Measurements from ENCODE around the gene KRT7. TPM values are rescaled to one million over a fixed set of nuclear protein-coding genes. Genes with fewer than 3 reads are reported as not detected.

The KRT7 gene
- total and polyA plus RNA-seq, 8 donors: 15.2 to 1,968 (median 28.2) TPM

DNA sequence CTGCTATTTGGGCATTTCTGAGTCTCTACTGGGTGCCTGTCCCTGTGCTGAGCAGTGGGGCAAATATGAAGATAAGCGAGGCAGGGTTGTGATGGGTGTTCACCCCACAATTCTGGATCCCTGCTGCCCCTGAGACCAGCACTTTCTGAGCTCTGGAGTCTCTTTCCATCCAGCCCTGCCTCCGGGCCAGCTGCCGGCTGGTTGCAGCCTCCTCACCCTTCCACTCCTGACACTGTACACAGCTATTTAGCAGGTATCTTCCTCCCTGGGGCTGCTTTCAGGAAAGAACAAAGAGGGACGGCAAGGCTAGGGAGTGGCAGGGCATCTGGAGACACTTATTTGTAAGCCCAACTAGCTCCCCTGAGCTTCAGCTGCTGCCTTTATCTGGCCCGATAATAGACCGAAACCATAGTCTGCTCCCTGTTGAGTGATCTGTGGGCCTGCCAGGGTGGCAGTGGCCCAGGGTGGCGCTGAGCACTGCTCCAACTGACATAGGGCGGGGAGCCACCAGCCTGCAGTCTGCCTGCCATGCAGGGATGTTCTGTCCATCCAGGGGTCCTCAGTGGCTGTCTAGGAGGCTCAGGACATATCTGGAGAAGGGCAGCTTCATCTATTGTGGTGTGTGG is 33.6 kb upstream of the KRT7 start:
- TF ChIP-seq, protein P1, sequence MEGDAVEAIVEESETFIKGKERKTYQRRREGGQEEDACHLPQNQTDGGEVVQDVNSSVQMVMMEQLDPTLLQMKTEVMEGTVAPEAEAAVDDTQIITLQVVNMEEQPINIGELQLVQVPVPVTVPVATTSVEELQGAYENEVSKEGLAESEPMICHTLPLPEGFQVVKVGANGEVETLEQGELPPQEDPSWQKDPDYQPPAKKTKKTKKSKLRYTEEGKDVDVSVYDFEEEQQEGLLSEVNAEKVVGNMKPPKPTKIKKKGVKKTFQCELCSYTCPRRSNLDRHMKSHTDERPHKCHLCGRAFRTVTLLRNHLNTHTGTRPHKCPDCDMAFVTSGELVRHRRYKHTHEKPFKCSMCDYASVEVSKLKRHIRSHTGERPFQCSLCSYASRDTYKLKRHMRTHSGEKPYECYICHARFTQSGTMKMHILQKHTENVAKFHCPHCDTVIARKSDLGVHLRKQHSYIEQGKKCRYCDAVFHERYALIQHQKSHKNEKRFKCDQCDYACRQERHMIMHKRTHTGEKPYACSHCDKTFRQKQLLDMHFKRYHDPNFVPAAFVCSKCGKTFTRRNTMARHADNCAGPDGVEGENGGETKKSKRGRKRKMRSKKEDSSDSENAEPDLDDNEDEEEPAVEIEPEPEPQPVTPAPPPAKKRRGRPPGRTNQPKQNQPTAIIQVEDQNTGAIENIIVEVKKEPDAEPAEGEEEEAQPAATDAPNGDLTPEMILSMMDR (IDR thresholded peaks at IDR 0.05): no peak
- intact Hi-C loops (cut with DNase I): no loop called here

GRCh38 chr12:52200086-52200780 is 32.8 kb upstream of the KRT7 start:
- DNase-seq: peak in 1 of 4 donors; percentile 64
- ATAC-seq: no peak
- Histone ChIP-seq H3K4me1 (peaks cover 16 to 68% of the 10 kb centered on the region in 2 donors), H3K27me3 (no peaks in the 10 kb centered on the region), H3K27ac (peak overlapping the region in 1 of 2 donors; percentile 88), H3K9me3 (no peaks in the 10 kb centered on the region), H3K4me3 (no peak overlapping the region), H3K36me3 (no peaks in the 10 kb centered on the region)
- intact Hi-C loops (cut with DNase I): no loop called here
- TF ChIP-seq, protein P1 (IDR thresholded peaks at IDR 0.05): no peak

More for the DNA sequence above, 33.6 kb upstream of the KRT7 start:
- ATAC-seq: no peak
- Histone ChIP-seq H3K9me3 (no peaks in the 10 kb centered on the region), H3K4me3 (no peak overlapping the region), H3K4me1 (peaks cover 16 to 77% of the 10 kb centered on the region in 2 donors), H3K27me3 (no peaks in the 10 kb centered on the region), H3K36me3 (no peaks in the 10 kb centered on the region), H3K27ac (peak overlapping the region in 1 of 2 donors; percentile 88)
- peak in 1 of 4 donors; percentile 43 for DNase-seq

DNA sequence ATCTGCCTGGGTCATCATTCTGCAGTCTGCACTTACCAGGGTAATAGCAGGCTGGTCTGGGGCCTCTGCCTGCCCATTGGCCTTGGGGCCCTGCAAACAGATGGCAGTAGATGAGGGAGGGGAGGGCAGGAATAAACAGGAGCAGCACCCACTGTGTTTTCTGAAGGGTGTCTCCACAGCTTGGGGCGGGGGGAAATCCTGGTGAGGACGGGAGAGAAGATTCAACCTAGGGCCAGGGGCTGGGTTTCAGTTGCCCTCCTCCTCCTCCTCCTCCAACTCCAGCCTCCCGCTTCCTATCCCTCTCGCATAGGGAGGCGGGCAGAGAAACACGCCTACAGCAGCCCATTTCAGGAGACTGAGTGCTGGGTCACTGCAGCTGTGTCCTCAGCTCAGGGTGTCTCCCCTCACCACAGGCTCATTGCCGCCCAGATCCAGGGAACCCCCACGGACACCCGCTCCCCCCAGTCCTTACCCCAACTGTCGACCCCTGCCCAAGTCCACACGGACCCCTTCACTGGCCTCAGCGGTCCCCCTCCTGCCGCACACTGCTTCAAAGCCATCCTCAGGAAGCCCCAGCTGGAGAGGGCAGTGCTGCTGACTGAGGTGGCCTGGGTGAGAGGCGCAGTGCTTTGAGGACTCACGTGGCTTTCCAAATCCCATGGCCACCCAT is 32.1 kb upstream of the KRT7 start:
- ATAC-seq (no peak), DNase-seq (peak in 1 of 4 donors; percentile 49)
- Histone ChIP-seq H3K4me1 (peaks cover 16 to 64% of the 10 kb centered on the region in 2 donors), H3K27me3 (no peaks in the 10 kb centered on the region), H3K4me3 (no peak overlapping the region), H3K36me3 (no peaks in the 10 kb centered on the region), H3K9me3 (no peaks in the 10 kb centered on the region), H3K27ac (no peak overlapping the region)
- TF ChIP-seq, protein P1 (IDR thresholded peaks at IDR 0.05): no peak
- intact Hi-C loops (cut with DNase I): no loop called here

DNA sequence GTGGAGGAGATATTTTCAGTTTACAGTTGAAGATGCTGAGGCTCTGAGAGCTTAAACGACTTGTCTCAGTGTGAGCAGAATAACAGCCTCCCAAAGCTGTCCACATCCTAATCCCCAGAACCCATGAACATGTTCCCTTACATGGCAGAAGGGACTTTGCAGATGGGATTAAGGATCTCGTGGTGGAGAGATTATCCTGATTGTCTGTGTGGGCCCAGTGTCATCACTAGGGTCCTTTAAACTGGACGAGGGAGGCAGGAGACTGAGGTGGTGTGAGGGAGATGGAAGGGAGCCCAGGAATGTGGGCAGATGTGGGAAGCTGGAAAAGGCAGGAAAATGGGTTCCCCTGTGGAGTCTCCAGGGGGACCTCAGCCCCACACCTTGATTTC is 31.6 kb upstream of the KRT7 start:
- Histone ChIP-seq H3K4me1 (peaks cover 16 to 64% of the 10 kb centered on the region in 2 donors), H3K27ac (no peak overlapping the region), H3K27me3 (no peaks in the 10 kb centered on the region), H3K9me3 (no peaks in the 10 kb centered on the region), H3K36me3 (no peaks in the 10 kb centered on the region), H3K4me3 (no peak overlapping the region)
- DNase-seq (no peak), ATAC-seq (no peak)
- intact Hi-C loops (cut with DNase I): no loop called here
- TF ChIP-seq, protein P1 (IDR thresholded peaks at IDR 0.05): no peak

Data from left lung (tissue), 10 donors.